Measurements from ENCODE around the gene ZNF768.

DNA sequence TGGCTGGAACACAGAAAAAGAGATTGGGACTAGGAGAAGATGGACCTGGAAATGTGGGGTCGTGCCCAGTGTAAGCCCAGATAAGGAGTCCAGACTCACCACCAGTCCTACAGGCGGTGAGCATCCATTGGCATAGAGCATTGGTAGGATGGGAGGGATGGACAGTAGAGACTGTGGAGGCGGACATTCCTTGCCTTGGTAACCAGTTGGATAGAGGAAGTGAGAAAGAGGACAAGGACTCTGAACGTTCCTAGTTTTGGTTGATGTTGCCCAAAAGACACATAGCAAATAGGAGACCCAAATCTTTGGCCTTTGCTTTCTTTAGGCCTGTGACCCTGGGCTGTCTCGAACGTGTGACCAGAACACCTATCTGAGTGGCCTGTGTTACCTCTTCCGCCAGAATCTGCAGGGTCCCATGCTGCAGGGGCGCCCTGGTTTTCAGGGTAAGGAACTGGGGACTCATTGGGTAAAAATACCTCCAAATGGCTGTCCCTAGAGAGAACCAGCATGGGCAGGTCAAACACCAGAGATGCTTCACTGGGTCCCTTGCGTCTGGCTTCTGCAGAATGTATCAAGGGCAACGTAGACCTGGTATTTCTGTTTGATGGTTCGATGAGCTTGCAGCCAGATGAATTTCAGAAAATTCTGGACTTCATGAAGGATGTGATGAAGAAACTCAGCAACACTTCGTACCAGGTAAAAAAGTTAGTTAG is 47.4 kb downstream of the ZNF768 start:
- TF ChIP-seq, protein P1, sequence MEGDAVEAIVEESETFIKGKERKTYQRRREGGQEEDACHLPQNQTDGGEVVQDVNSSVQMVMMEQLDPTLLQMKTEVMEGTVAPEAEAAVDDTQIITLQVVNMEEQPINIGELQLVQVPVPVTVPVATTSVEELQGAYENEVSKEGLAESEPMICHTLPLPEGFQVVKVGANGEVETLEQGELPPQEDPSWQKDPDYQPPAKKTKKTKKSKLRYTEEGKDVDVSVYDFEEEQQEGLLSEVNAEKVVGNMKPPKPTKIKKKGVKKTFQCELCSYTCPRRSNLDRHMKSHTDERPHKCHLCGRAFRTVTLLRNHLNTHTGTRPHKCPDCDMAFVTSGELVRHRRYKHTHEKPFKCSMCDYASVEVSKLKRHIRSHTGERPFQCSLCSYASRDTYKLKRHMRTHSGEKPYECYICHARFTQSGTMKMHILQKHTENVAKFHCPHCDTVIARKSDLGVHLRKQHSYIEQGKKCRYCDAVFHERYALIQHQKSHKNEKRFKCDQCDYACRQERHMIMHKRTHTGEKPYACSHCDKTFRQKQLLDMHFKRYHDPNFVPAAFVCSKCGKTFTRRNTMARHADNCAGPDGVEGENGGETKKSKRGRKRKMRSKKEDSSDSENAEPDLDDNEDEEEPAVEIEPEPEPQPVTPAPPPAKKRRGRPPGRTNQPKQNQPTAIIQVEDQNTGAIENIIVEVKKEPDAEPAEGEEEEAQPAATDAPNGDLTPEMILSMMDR (IDR thresholded peaks at IDR 0.05; ENCODE audit: low read depth, low read length, poor library complexity, severe bottlenecking) = no peak
- no peak for TF ChIP-seq EZH2phosphoT487 (IDR thresholded peaks at IDR 0.05; ENCODE audit: borderline replicate concordance, low read length)
